Glutamatergic neuron (in vitro differentiated cells): ENCODE measurements around the gene NAP1L5. TPM values are rescaled to one million over a fixed set of nuclear protein-coding genes. Genes with fewer than 3 reads are reported as not detected.

Source experiments
- DNase-seq: peaks from one replicate; pipeline ENCODE4 v3.0.0; 2022
- H3K27ac Mint-ChIP-seq: one replicate; pipeline ENCODE4 v1.8.0; 2020; ENCODE audit warnings: mild to moderate bottlenecking, mixed read lengths, inconsistent platforms; ENCODE audit not compliant: unreplicated experiment
- H3K27me3 Mint-ChIP-seq: one replicate; pipeline ENCODE4 v1.8.0; 2020; ENCODE audit warnings: mild to moderate bottlenecking, moderate library complexity, mixed read lengths, inconsistent platforms; ENCODE audit not compliant: unreplicated experiment
- H3K36me3 Mint-ChIP-seq: one replicate; pipeline ENCODE4 v1.8.0; 2020; ENCODE audit warnings: mild to moderate bottlenecking, mixed read lengths, inconsistent platforms; ENCODE audit not compliant: unreplicated experiment
- H3K4me1 Mint-ChIP-seq: one replicate; pipeline ENCODE4 v1.8.0; 2020; ENCODE audit warnings: mild to moderate bottlenecking, low read depth, mixed read lengths, inconsistent platforms; ENCODE audit not compliant: unreplicated experiment
- H3K4me3 Mint-ChIP-seq: one replicate; pipeline ENCODE4 v1.8.0; 2020; ENCODE audit warnings: mild to moderate bottlenecking, mixed read lengths, inconsistent platforms; ENCODE audit not compliant: unreplicated experiment
- H3K9me3 Mint-ChIP-seq: one replicate; pipeline ENCODE4 v1.8.0; 2020; ENCODE audit warnings: mild to moderate bottlenecking, moderate library complexity, mixed read lengths, inconsistent platforms; ENCODE audit not compliant: unreplicated experiment
- total RNA-seq: library from RNA; stranded (reverse); fragmentation: NEBNext Ultra II Directional; extraction: Animal tissue kit (Norgen Biotek cat#: 25700); gene quantifications from one replicate; pipeline ENCODE4 v1.2.1, GENCODE V29; 2021; ENCODE audit not compliant: unreplicated experiment
- TF ChIP-seq, protein P1 (sequence below): fragments of 200-600 bp; sonication (generic); IDR thresholded peaks from one replicate; pipeline ENCODE4 v1.5.0; 2021; ENCODE audit not compliant: partially characterized antibody, unreplicated experiment

The NAP1L5 gene
- total RNA-seq, 1 donor from 2014 or later, result 20.9 TPM

DNA sequence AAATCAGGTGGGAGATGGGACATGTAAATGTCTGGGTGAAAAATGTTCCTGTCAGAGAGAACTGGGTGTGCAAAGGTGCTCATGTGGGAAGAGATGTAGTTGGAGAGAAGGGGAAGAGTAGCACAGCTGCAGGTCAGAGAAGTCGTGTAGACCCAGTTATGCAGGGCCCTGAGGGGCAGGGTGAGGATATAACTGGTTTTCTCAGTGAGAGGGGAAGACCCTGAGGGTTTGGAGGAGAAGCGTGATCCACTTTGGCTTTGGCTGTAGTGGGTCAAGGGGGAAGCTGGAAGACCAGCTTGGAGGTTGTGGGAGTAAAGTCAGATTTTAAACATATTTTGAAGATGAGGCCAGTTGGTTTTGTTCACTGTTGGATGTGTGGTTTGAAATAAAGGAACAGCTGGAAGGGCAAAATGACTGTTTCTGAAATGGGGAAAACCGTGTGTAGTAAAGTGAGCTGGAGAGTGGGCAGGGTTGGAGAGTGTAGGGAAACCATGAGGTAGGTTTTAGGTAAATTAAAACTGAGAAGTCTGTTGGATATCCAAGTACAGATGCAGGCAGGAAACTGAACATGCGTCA, 44.2 kb downstream of the NAP1L5 start:
- Mint-ChIP-seq H3K27me3 (no peaks in the 10 kb centered on the region), H3K4me1 (no peaks in the 10 kb centered on the region), H3K36me3 (peaks cover 4% of the 10 kb centered on the region)

DNA sequence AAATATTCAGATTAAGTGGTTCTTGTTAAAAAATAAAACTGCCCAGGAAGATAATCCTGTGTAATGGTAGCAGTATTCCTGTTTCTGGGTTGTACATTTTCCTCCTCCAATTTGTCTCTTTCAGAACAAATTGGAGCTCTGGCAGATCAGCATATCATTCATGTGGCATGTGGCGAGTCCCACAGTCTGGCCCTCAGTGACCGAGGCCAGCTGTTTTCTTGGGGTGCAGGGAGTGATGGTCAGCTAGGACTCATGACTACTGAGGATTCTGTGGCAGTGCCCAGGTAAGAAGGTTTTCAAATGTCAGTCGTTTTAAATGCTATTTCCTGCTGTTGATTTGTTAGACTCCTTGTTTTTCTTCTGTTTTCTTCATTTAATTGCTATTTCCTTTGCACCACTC, 47.9 kb downstream of the NAP1L5 start:
- no peak overlapping the region for H3K27ac Mint-ChIP-seq
- no peaks in the 10 kb centered on the region for H3K27me3 Mint-ChIP-seq
- no peak for DNase-seq
- H3K4me1 Mint-ChIP-seq, result no peaks in the 10 kb centered on the region
- TF ChIP-seq, protein P1, sequence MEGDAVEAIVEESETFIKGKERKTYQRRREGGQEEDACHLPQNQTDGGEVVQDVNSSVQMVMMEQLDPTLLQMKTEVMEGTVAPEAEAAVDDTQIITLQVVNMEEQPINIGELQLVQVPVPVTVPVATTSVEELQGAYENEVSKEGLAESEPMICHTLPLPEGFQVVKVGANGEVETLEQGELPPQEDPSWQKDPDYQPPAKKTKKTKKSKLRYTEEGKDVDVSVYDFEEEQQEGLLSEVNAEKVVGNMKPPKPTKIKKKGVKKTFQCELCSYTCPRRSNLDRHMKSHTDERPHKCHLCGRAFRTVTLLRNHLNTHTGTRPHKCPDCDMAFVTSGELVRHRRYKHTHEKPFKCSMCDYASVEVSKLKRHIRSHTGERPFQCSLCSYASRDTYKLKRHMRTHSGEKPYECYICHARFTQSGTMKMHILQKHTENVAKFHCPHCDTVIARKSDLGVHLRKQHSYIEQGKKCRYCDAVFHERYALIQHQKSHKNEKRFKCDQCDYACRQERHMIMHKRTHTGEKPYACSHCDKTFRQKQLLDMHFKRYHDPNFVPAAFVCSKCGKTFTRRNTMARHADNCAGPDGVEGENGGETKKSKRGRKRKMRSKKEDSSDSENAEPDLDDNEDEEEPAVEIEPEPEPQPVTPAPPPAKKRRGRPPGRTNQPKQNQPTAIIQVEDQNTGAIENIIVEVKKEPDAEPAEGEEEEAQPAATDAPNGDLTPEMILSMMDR, result no peak
- no peak overlapping the region for H3K4me3 Mint-ChIP-seq
- no peaks in the 10 kb centered on the region for H3K36me3 Mint-ChIP-seq
- no peaks in the 10 kb centered on the region for H3K9me3 Mint-ChIP-seq

More for the DNA sequence above, 44.2 kb downstream of the NAP1L5 start:
- H3K9me3 Mint-ChIP-seq, result no peaks in the 10 kb centered on the region
- DNase-seq, result no peak
- TF ChIP-seq, protein P1, result no peak
- no peak overlapping the region for H3K4me3 Mint-ChIP-seq
- no peak overlapping the region for H3K27ac Mint-ChIP-seq

DNA sequence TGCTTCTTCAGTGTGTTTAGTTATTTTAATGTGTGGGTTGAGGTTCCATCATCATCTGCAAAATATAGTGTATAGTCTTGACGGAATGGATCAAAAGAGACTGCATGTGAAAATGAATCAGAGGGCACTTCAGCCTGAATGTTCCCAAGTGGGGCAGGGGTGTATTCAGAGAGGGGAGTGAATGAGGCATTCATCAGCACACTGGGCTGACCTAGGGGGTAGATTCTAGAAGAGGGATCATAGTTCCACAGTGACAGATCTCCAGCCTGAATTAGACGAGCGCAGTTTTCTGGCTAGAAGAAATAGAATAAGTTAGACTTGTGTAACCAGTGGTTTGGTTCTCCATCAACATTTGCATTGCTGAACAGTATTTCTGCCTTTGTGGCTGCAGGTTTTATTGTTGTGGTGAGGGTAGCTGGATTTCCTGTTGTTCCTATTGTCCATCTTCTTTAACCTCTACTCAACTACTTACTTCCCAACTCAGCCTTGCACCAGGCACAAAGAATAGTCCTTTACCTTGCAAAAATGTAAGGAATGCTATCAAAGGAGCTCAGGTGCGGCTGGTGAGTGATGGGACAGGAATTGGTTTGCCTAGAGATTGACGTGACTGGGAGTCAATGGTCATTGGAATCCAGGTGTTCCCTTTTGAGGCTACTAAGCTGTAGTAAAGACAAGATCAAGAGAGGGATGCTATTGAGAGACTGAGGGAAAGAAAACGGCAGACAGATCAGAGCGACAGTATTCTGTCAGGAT, 50.9 kb downstream of the NAP1L5 start:
- Mint-ChIP-seq H3K27ac (no peak overlapping the region), H3K36me3 (no peaks in the 10 kb centered on the region), H3K9me3 (no peaks in the 10 kb centered on the region), H3K4me1 (no peaks in the 10 kb centered on the region), H3K27me3 (no peaks in the 10 kb centered on the region), H3K4me3 (no peak overlapping the region)
- no peak for DNase-seq
- TF ChIP-seq, protein P1, result no peak

DNA sequence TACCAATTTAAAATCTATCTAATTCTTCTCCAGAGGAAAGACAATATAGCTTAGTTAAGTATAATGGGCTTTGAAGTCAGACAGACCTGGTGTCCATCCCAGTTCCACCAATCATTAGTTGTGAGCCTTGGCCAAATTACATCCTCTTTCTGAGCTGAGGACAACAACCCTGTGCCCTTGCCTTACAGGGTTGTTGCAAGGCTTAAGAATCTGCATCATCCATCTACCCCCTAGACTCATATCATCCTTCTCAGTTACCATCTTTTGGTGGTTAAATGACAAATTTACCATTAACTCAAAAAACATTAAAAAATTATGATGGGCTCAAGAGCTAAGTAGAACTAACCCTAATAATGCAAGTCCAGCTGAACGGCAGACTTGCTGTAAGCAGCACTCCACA, 51.6 kb downstream of the NAP1L5 start:
- Mint-ChIP-seq H3K27ac (no peak overlapping the region), H3K4me3 (no peak overlapping the region), H3K4me1 (no peaks in the 10 kb centered on the region), H3K27me3 (no peaks in the 10 kb centered on the region), H3K9me3 (no peaks in the 10 kb centered on the region), H3K36me3 (no peaks in the 10 kb centered on the region)
- no peak for DNase-seq
- TF ChIP-seq, protein P1, result no peak

Other genes with a start within 250 kb of the NAP1L5 start
- 0.27 TPM for gene HERC5, start 240.7 kb downstream of the NAP1L5 start, total RNA-seq
- gene PYURF, start 174.1 kb downstream of the NAP1L5 start, total RNA-seq, result 22.7 TPM
- 14.0 TPM for gene HERC3, start 105.3 kb downstream of the NAP1L5 start, total RNA-seq